H9 (cell line): ENCODE results near the gene FBXL20. TPM values are rescaled to one million over a fixed set of nuclear protein-coding genes. Genes with fewer than 3 reads are reported as not detected.

Experiments
- DNase-seq: peaks from one replicate; pipeline ENCODE4 v3.0.0-alpha.2; 2017
- H2AFZ ChIP-seq: one replicate; pipeline ENCODE4 v1.6.1; 2013; ENCODE audit warnings: mild to moderate bottlenecking, low read length, control low read depth, moderate library complexity
- H2AK5ac ChIP-seq: 2 replicates; pipeline ENCODE4 v1.6.1; 2013; ENCODE audit warnings: low read length, control low read depth, mixed read lengths; ENCODE audit not compliant: insufficient read length
- H2BK120ac ChIP-seq: one replicate; pipeline ENCODE4 v1.6.1; 2013; ENCODE audit warnings: low read depth, mild to moderate bottlenecking, low read length, control low read depth, inconsistent platforms; ENCODE audit not compliant: poor library complexity, severe bottlenecking
- H2BK12ac ChIP-seq: 2 replicates; pipeline ENCODE4 v1.6.1; 2013; ENCODE audit warnings: low read length, control low read depth, mixed read lengths, low read depth; ENCODE audit not compliant: insufficient read length
- H2BK15ac ChIP-seq: 2 replicates; pipeline ENCODE4 v1.6.1; 2013; ENCODE audit warnings: low read depth, low read length, control low read depth
- H2BK20ac ChIP-seq: one replicate; pipeline ENCODE4 v1.6.1; 2013; ENCODE audit warnings: low read depth, mild to moderate bottlenecking, low read length, control low read depth, inconsistent platforms; ENCODE audit not compliant: poor library complexity, severe bottlenecking
- H2BK5ac ChIP-seq: 2 replicates; pipeline ENCODE4 v1.6.1; 2013; ENCODE audit warnings: low read length, control low read depth, mixed read lengths; ENCODE audit not compliant: insufficient read length
- H3K14ac ChIP-seq: 2 replicates; pipeline ENCODE4 v1.6.1; 2013; ENCODE audit warnings: low read length, control low read depth; ENCODE audit not compliant: insufficient read depth
- H3K18ac ChIP-seq: 2 replicates; pipeline ENCODE4 v1.6.1; 2013; ENCODE audit warnings: low read depth, mild to moderate bottlenecking, mixed read lengths, low read length, control low read depth; ENCODE audit not compliant: insufficient read length
- H3K23ac ChIP-seq: 2 replicates; pipeline ENCODE4 v1.6.1; 2013; ENCODE audit warnings: low read length, control low read depth, mixed read lengths, low read depth; ENCODE audit not compliant: insufficient read length
- H3K23me2 ChIP-seq: 2 replicates; pipeline ENCODE4 v1.6.1; 2013; ENCODE audit warnings: low read depth, mild to moderate bottlenecking, mixed read lengths, low read length, control low read depth; ENCODE audit not compliant: insufficient read length, poor library complexity, severe bottlenecking
- H3K27ac ChIP-seq: 2 replicates; pipeline ENCODE4 v1.5.1; 2013; ENCODE audit warnings: low read length, control low read depth, mixed read lengths, low read depth; ENCODE audit not compliant: insufficient read length
- H3K27me3 ChIP-seq: 2 replicates; pipeline ENCODE4 v1.6.1; 2013; ENCODE audit warnings: low read length, control low read depth, inconsistent platforms; ENCODE audit not compliant: insufficient read depth
- H3K4ac ChIP-seq: 2 replicates; pipeline ENCODE4 v1.6.1; 2013; ENCODE audit warnings: low read depth, mild to moderate bottlenecking, control low read depth, inconsistent platforms, low read length, moderate library complexity
- H3K4me1 ChIP-seq: 2 replicates; pipeline ENCODE4 v1.6.1; 2013; ENCODE audit warnings: low read length, control low read depth, inconsistent platforms; ENCODE audit not compliant: insufficient read depth
- H3K4me2 ChIP-seq: 2 replicates; pipeline ENCODE4 v1.6.1; 2013; ENCODE audit warnings: low read length, control low read depth, mixed read lengths; ENCODE audit not compliant: insufficient read length, insufficient read depth
- H3K56ac ChIP-seq: 2 replicates; pipeline ENCODE4 v1.6.1; 2013; ENCODE audit warnings: low read depth, mild to moderate bottlenecking, mixed read lengths, low read length, control low read depth; ENCODE audit not compliant: insufficient read length
- H3K79me1 ChIP-seq: 2 replicates; pipeline ENCODE4 v1.6.1; 2013; ENCODE audit warnings: low read depth, mild to moderate bottlenecking, moderate library complexity, low read length, control low read depth, inconsistent platforms; ENCODE audit not compliant: insufficient read depth, poor library complexity, severe bottlenecking
- H3K79me2 ChIP-seq: 2 replicates; pipeline ENCODE4 v1.6.1; 2013; ENCODE audit warnings: low read length, control low read depth, inconsistent platforms; ENCODE audit not compliant: insufficient read depth
- H3K9ac ChIP-seq: 2 replicates; pipeline ENCODE4 v1.6.1; 2013; ENCODE audit warnings: low read length, control low read depth, mixed read lengths; ENCODE audit not compliant: insufficient read length; ENCODE audit errors: extremely low read depth
- H3K9me3 ChIP-seq: one replicate; pipeline ENCODE4 v1.6.1; 2013; ENCODE audit warnings: low read depth, low read length, inconsistent platforms; ENCODE audit not compliant: control insufficient read depth
- H3T11ph ChIP-seq: one replicate; pipeline ENCODE4 v1.6.1; 2013; ENCODE audit warnings: mild to moderate bottlenecking, low read length, control low read depth, inconsistent platforms
- H4K20me1 ChIP-seq: one replicate; pipeline ENCODE4 v1.6.1; 2013; ENCODE audit not compliant: control insufficient read depth, insufficient read length, insufficient read depth
- H4K5ac ChIP-seq: 2 replicates; pipeline ENCODE4 v1.6.1; 2013; ENCODE audit warnings: low read depth, mild to moderate bottlenecking, mixed read lengths, low read length, control low read depth; ENCODE audit not compliant: insufficient read length
- H4K8ac ChIP-seq: replicated peaks from 2 replicates; pipeline ENCODE4 v1.6.1; 2013; ENCODE audit warnings: low read length, control low read depth, mixed read lengths, low read depth; ENCODE audit not compliant: insufficient read length
- H4K91ac ChIP-seq: 2 replicates; pipeline ENCODE4 v1.6.1; 2013; ENCODE audit warnings: low read depth, mild to moderate bottlenecking, moderate library complexity, mixed read lengths, low read length, control low read depth; ENCODE audit not compliant: insufficient read length
- H3K27ac Mint-ChIP-seq, 3 experiments: 2 replicates in 2 of 3; 3 replicates in 1 of 3; pipeline ENCODE4 v1.8.0; 2020 to 2021; ENCODE audit warnings: mixed read lengths in 3 of 3, mild to moderate bottlenecking in 1 of 3, moderate library complexity in 1 of 3
- H3K27me3 Mint-ChIP-seq: 2 replicates; pipeline ENCODE4 v1.8.0; 2021; ENCODE audit warnings: low read depth, mild to moderate bottlenecking, moderate library complexity, mixed read lengths
- H3K36me3 Mint-ChIP-seq, 3 experiments: 2 replicates in 2 of 3; 3 replicates in 1 of 3; pipeline ENCODE4 v1.8.0; 2020 to 2021; ENCODE audit warnings: low read depth in 3 of 3, mixed read lengths in 3 of 3; ENCODE audit not compliant: insufficient read depth in 1 of 3
- H3K4me1 Mint-ChIP-seq, 2 experiments: 2 replicates each; pipeline ENCODE4 v1.8.0; 2020; ENCODE audit warnings: mixed read lengths in 2 of 2
- H3K4me3 Mint-ChIP-seq, 2 experiments: 2 replicates in 1 of 2; 3 replicates in 1 of 2; pipeline ENCODE4 v1.8.0; 2020 to 2021; ENCODE audit warnings: mild to moderate bottlenecking in 2 of 2, mixed read lengths in 2 of 2, moderate library complexity in 1 of 2
- H3K9me3 Mint-ChIP-seq, 2 experiments: 2 replicates in 1 of 2; 3 replicates in 1 of 2; pipeline ENCODE4 v1.8.0; 2020; ENCODE audit warnings: mild to moderate bottlenecking in 2 of 2, mixed read lengths in 2 of 2, moderate library complexity in 1 of 2
- WGBS: extraction: QIAGEN DNeasy Blood & Tissue Kit; methylation state at CpG from one replicate; pipeline ENCODE4 v1.1.7; 2013; ENCODE audit warnings: missing lambda C conversion rate, low lambda C conversion rate, mixed read lengths; ENCODE audit not compliant: insufficient read length; ENCODE audit errors: extremely low coverage; 5-methylcytosine and 5-hydroxymethylcytosine counted together
- total RNA-seq: library from RNA; stranded (reverse); gene quantifications from 2 replicates; pipeline ENCODE4 v1.2.1, GENCODE V29; 2021
- TF ChIP-seq, protein P1 (sequence below): fragments of 200-600 bp; sonication (generic); conservative IDR thresholded peaks from 3 replicates; pipeline ENCODE4 v1.8.0; 2021; ENCODE audit warnings: antibody characterized with exemption, mild to moderate bottlenecking

FBXL20 gene
- total RNA-seq, 1 experiment from 2014 or later: 18.4 TPM

DNA sequence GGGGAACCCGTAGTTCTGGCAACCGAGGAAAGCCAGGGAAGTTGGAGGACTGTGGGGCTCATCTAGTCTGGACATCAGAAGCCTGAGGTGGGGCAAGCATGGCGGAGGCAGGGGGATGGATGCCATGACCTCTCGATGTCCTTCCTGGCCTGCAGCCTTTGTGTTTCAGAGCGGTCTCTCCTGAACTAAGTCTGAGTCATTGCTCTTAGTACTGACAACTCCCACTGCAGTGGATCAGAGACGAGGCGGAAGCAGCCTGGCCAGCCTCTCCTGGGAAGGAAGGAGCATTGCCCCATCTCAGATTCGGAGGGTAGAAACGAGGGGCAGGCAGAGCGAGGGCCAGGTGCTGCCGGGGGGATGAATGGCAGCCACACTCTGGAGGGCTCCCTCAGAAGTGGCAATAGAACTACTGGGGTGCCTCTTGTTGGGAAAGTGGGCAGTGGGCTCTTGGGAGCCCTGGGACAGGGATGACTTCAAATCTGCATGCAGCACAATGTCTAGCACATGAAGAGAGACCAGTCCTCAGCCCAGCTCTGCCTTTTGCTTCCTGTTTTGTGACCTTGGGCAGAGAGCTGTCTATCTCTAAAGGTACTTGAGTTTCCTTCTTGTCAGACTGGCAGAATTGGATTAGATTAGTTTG lies 172.0 kb downstream of the FBXL20 start:
- H3K27ac ChIP-seq: no peak overlapping the region
- Mint-ChIP-seq H3K36me3 (no peaks in the 10 kb centered on the region), H3K9me3 (no peaks in the 10 kb centered on the region), H3K27ac (peak overlapping the region in 2 of 3 experiments; percentile 13 to 36; a peak in 2 of 7 replicates), H3K4me3 (no peak overlapping the region), H3K27me3 (peaks cover 41% of the 10 kb centered on the region), H3K4me1 (peaks cover 20 to 27% of the 10 kb centered on the region in 2 experiments)
- no peaks in the 10 kb centered on the region for H3K9me3 ChIP-seq
- H4K20me1 ChIP-seq: no peaks in the 10 kb centered on the region
- H3K9ac ChIP-seq: no peak overlapping the region
- TF ChIP-seq, protein P1, sequence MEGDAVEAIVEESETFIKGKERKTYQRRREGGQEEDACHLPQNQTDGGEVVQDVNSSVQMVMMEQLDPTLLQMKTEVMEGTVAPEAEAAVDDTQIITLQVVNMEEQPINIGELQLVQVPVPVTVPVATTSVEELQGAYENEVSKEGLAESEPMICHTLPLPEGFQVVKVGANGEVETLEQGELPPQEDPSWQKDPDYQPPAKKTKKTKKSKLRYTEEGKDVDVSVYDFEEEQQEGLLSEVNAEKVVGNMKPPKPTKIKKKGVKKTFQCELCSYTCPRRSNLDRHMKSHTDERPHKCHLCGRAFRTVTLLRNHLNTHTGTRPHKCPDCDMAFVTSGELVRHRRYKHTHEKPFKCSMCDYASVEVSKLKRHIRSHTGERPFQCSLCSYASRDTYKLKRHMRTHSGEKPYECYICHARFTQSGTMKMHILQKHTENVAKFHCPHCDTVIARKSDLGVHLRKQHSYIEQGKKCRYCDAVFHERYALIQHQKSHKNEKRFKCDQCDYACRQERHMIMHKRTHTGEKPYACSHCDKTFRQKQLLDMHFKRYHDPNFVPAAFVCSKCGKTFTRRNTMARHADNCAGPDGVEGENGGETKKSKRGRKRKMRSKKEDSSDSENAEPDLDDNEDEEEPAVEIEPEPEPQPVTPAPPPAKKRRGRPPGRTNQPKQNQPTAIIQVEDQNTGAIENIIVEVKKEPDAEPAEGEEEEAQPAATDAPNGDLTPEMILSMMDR: no peak
- H3K18ac ChIP-seq: no peak overlapping the region
- no peak overlapping the region for H2AK5ac ChIP-seq
- H3K56ac ChIP-seq: no peak overlapping the region
- H3K23me2 ChIP-seq: peaks cover 18% of the 10 kb centered on the region
- H3K23ac ChIP-seq: no peak overlapping the region
- no peaks in the 10 kb centered on the region for H3K79me2 ChIP-seq
- DNase-seq: no peak
- no CpG with 5 or more reads among the region's 11 CpGs for WGBS
- H3K4me1 ChIP-seq: no peaks in the 10 kb centered on the region
- no peak overlapping the region for H2BK12ac ChIP-seq
- H4K5ac ChIP-seq: no peak overlapping the region
- no peak overlapping the region for H4K8ac ChIP-seq
- no peak overlapping the region for H2BK20ac ChIP-seq
- H2AFZ ChIP-seq: no peak overlapping the region
- no peak overlapping the region for H4K91ac ChIP-seq
- no peak overlapping the region for H2BK15ac ChIP-seq
- no peak overlapping the region for H3K4ac ChIP-seq
- peaks cover 13% of the 10 kb centered on the region; the same call in 1 of the 2 replicates for H3K27me3 ChIP-seq
- H2BK120ac ChIP-seq: no peak overlapping the region
- H3K4me2 ChIP-seq: no peak overlapping the region
- H2BK5ac ChIP-seq: no peak overlapping the region
- no peak overlapping the region for H3T11ph ChIP-seq
- H3K79me1 ChIP-seq: no peaks in the 10 kb centered on the region
- no peak overlapping the region for H3K14ac ChIP-seq
